GM23248 (cell line): ENCODE results near the gene RBM10.
"Not testable (repeated sequence)": the region's sequence is repeated elsewhere in the genome, so short reads cannot be mapped to it uniquely, and the experiment has no call there.

Experiments
- EZH2 ChIP-seq: fragments of 200-600 bp; sonication (generic); IDR thresholded peaks from 2 replicates; pipeline ENCODE4 v1.6.1; 2018; ENCODE audit warnings: antibody characterized with exemption, mild to moderate bottlenecking; ENCODE audit not compliant: insufficient read depth, poor library complexity, severe bottlenecking
- EZH2phosphoT487 ChIP-seq: fragments of 200-600 bp; sonication (generic); IDR thresholded peaks from 2 replicates; pipeline ENCODE4 v1.6.1; 2018; ENCODE audit warnings: antibody characterized with exemption, moderate library complexity, mild to moderate bottlenecking, low read depth; ENCODE audit not compliant: insufficient read depth

DNA sequence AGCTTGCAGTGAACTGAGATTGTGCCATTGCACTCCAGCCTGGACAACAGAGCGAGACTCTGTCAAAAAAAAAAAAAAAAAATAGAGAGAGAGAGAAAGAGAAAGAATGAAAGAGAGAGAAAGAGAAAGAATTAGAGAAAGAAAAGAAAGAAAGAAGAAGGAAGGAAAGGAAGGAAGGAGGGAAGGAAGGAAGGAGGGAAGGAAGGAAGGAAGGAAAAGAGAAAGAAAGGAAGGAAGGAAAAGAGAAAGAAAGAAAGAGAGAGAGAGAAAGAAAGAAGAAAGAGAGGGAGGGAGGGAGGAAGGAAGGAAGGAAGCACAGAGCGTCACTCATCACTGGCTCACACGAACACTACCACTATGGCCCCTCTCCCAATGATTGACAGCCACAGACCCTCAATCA is 20.6 kb upstream of the RBM10 start:
- not testable (repeated sequence) for TF ChIP-seq EZH2, EZH2phosphoT487
